Measurements from ENCODE around the gene COL11A1.
"Not testable (repeated sequence)": the region's sequence is repeated elsewhere in the genome, so short reads cannot be mapped to it uniquely, and the experiment has no call there.

Gene COL11A1

GRCh38 chr1:102853136-102853535, 255.2 kb downstream of the COL11A1 start:
- TF ChIP-seq POLR2A (IDR thresholded peaks at IDR 0.05; ENCODE audit: low read depth, low read length) (no peak), TAF1 (IDR thresholded peaks at IDR 0.05; ENCODE audit: borderline replicate concordance, low read depth, low read length) (no peak), POLR2AphosphoS5 (IDR thresholded peaks at IDR 0.05; ENCODE audit: low read depth, low read length) (no peak)
- no peak for DNase-seq (ENCODE audit: insufficient read length)
- FAIRE-seq, result no peak

GRCh38 chr1:102852613-102853012, 255.7 kb downstream of the COL11A1 start:
- TF ChIP-seq POLR2A (IDR thresholded peaks at IDR 0.05; ENCODE audit: low read depth, low read length) (no peak), TAF1 (IDR thresholded peaks at IDR 0.05; ENCODE audit: borderline replicate concordance, low read depth, low read length) (no peak), POLR2AphosphoS5 (IDR thresholded peaks at IDR 0.05; ENCODE audit: low read depth, low read length) (no peak)
- no peak for FAIRE-seq

GRCh38 chr1:102851616-102852015, 256.7 kb downstream of the COL11A1 start:
- FAIRE-seq, result no peak
- DNase-seq (ENCODE audit: insufficient read length), result no peak
- no peak for TF ChIP-seq POLR2AphosphoS5 (IDR thresholded peaks at IDR 0.05; ENCODE audit: low read depth, low read length)

More at GRCh38 chr1:102852613-102853012, 255.7 kb downstream of the COL11A1 start:
- DNase-seq (ENCODE audit: insufficient read length), result no peak

- FAIRE-seq, result no peak
- TF ChIP-seq POLR2AphosphoS5 (IDR thresholded peaks at IDR 0.05; ENCODE audit: low read depth, low read length) (no peak), TAF1 (IDR thresholded peaks at IDR 0.05; ENCODE audit: borderline replicate concordance, low read depth, low read length) (no peak), POLR2A (IDR thresholded peaks at IDR 0.05; ENCODE audit: low read depth, low read length) (no peak)
- DNase-seq (ENCODE audit: insufficient read length), result no peak
These were observed 265.7 kb downstream of the COL11A1 start for GRCh38 chr1:102842606-102843005.

- DNase-seq (ENCODE audit: insufficient read length) (no peak), FAIRE-seq (no peak)
- no peak for TF ChIP-seq TAF1 (IDR thresholded peaks at IDR 0.05; ENCODE audit: borderline replicate concordance, low read depth, low read length)
These were observed 267.6 kb downstream of the COL11A1 start for GRCh38 chr1:102840741-102841140.

GRCh38 chr1:102838016-102838415, 270.3 kb downstream of the COL11A1 start:
- no peak for FAIRE-seq

GRCh38 chr1:102837551-102837950, 270.8 kb downstream of the COL11A1 start:
- no peak for TF ChIP-seq POLR2AphosphoS5 (IDR thresholded peaks at IDR 0.05; ENCODE audit: low read depth, low read length)
- TF ChIP-seq POLR2A (IDR thresholded peaks at IDR 0.05; ENCODE audit: low read depth, low read length), result no peak
- TF ChIP-seq TAF1 (IDR thresholded peaks at IDR 0.05; ENCODE audit: borderline replicate concordance, low read depth, low read length), result no peak
- FAIRE-seq, result no peak
- DNase-seq (ENCODE audit: insufficient read length), result no peak

More at GRCh38 chr1:102838016-102838415, 270.3 kb downstream of the COL11A1 start:
- DNase-seq (ENCODE audit: insufficient read length), result no peak
- TF ChIP-seq POLR2AphosphoS5 (IDR thresholded peaks at IDR 0.05; ENCODE audit: low read depth, low read length), result no peak
- no peak for TF ChIP-seq TAF1 (IDR thresholded peaks at IDR 0.05; ENCODE audit: borderline replicate concordance, low read depth, low read length)
- no peak for TF ChIP-seq POLR2A (IDR thresholded peaks at IDR 0.05; ENCODE audit: low read depth, low read length)

GRCh38 chr1:102836991-102837390, 271.3 kb downstream of the COL11A1 start:
- FAIRE-seq, result no peak
- TF ChIP-seq TAF1 (IDR thresholded peaks at IDR 0.05; ENCODE audit: borderline replicate concordance, low read depth, low read length), result no peak
- TF ChIP-seq POLR2AphosphoS5 (IDR thresholded peaks at IDR 0.05; ENCODE audit: low read depth, low read length), result no peak
- TF ChIP-seq POLR2A (IDR thresholded peaks at IDR 0.05; ENCODE audit: low read depth, low read length), result no peak

GRCh38 chr1:102834688-102835320, 273.5 kb downstream of the COL11A1 start:
- DNase-seq (ENCODE audit: insufficient read length) (no peak), FAIRE-seq (no peak)
- TF ChIP-seq POLR2AphosphoS5 (IDR thresholded peaks at IDR 0.05; ENCODE audit: low read depth, low read length), result no peak
- TF ChIP-seq TAF1 (IDR thresholded peaks at IDR 0.05; ENCODE audit: borderline replicate concordance, low read depth, low read length), result no peak
- TF ChIP-seq POLR2A (IDR thresholded peaks at IDR 0.05; ENCODE audit: low read depth, low read length), result no peak

More at GRCh38 chr1:102836991-102837390, 271.3 kb downstream of the COL11A1 start:
- DNase-seq (ENCODE audit: insufficient read length), result no peak

- no peak for FAIRE-seq
- DNase-seq (ENCODE audit: insufficient read length), result no peak
- no peak for TF ChIP-seq POLR2AphosphoS5 (IDR thresholded peaks at IDR 0.05; ENCODE audit: low read depth, low read length)
- TF ChIP-seq POLR2A (IDR thresholded peaks at IDR 0.05; ENCODE audit: low read depth, low read length), result no peak
- no peak for TF ChIP-seq TAF1 (IDR thresholded peaks at IDR 0.05; ENCODE audit: borderline replicate concordance, low read depth, low read length)
These were observed 275.2 kb downstream of the COL11A1 start for GRCh38 chr1:102833151-102833550.

GRCh38 chr1:102826706-102827105, 281.6 kb downstream of the COL11A1 start:
- not testable (repeated sequence) for DNase-seq (ENCODE audit: insufficient read length); FAIRE-seq

All from GM12892 (cell line).